Measurements from ENCODE around the gene NRCAM.

DNA sequence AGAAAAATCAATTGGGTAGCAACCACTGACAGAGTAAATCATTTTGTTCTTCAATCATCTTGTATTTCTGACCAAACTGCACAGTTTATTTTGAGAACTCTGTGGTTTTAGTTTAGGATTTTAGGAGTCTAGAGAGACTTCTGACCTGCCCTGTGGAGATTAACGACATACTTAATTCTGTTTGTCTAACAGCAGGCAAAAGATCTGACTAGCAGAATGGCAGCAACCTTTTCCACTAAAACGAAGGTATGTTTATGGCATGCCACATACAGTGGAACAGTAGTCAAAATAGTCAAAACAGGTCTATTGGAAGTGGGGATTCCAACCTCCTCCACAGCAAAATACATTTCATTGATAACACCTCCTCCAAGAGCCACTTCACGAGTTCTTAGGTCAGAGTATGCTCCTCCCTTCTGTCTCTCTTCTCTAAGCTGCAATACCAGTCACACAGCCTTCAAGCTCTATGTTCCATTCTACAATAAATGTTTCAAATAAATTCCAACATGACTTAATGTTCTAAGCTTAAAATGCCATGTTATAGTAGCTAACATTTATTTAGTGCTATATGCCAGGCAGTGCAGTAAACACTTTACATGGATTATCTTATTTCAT lies 34.4 kb downstream of the NRCAM start:
- no peak for TF ChIP-seq POLR2AphosphoS5 (IDR thresholded peaks at IDR 0.05; ENCODE audit: insufficient read depth in 1 of 2, low read depth in 1 of 2)
- TF ChIP-seq, protein P1, sequence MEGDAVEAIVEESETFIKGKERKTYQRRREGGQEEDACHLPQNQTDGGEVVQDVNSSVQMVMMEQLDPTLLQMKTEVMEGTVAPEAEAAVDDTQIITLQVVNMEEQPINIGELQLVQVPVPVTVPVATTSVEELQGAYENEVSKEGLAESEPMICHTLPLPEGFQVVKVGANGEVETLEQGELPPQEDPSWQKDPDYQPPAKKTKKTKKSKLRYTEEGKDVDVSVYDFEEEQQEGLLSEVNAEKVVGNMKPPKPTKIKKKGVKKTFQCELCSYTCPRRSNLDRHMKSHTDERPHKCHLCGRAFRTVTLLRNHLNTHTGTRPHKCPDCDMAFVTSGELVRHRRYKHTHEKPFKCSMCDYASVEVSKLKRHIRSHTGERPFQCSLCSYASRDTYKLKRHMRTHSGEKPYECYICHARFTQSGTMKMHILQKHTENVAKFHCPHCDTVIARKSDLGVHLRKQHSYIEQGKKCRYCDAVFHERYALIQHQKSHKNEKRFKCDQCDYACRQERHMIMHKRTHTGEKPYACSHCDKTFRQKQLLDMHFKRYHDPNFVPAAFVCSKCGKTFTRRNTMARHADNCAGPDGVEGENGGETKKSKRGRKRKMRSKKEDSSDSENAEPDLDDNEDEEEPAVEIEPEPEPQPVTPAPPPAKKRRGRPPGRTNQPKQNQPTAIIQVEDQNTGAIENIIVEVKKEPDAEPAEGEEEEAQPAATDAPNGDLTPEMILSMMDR (IDR thresholded peaks at IDR 0.05), result no peak

Measured in vagina (tissue), 2 donors.